HG02840 (cell line): ENCODE results near the gene HDAC1.
"Not testable (repeated sequence)": the region's sequence is repeated elsewhere in the genome, so short reads cannot be mapped to it uniquely, and the experiment has no call there.

Experiments used
- ATAC-seq: cut with Tn5 transposase; IDR thresholded peaks from one replicate; pipeline ENCODE4 v1.9.1; 2021; ENCODE audit warnings: mild to moderate bottlenecking, moderate library complexity, moderate number of reproducible peaks; ENCODE audit not compliant: unreplicated experiment, low FRiP score

Gene HDAC1

GRCh38 chr1:32291708-32292538, at the start of gene HDAC1:
Gene HDAC1, plus strand, starts transcription at chr1:32292083. Its CDS starts 87 bp downstream, at chr1:32292170.
- peak; percentile 96 for ATAC-seq

GRCh38 chr1:32242341-32242851, 49.5 kb upstream of the HDAC1 start:
- ATAC-seq, result no peak

- ATAC-seq, result no peak
Measured at GRCh38 chr1:32246888-32247273, 45.0 kb upstream of the HDAC1 start, which contains the start of gene FAM167B. Gene FAM167B, plus strand, starts transcription at chr1:32247222. Its CDS starts 200 bp downstream, at chr1:32247422.

- ATAC-seq, result no peak
Measured at GRCh38 chr1:32247452-32247851, 44.4 kb upstream of the HDAC1 start.

GRCh38 chr1:32247983-32248889, 43.6 kb upstream of the HDAC1 start:
- no peak for ATAC-seq

GRCh38 chr1:32249831-32250525, 41.9 kb upstream of the HDAC1 start:
- peak; percentile 50 for ATAC-seq

GRCh38 chr1:32250893-32251716, 40.8 kb upstream of the HDAC1 start, which contains the start of gene LCK:
Gene LCK, plus strand, starts transcription at chr1:32251265. Its CDS starts 23,065 bp downstream, at chr1:32274330.
- ATAC-seq, result no peak

GRCh38 chr1:32255072-32256071, 36.5 kb upstream of the HDAC1 start:
- no peak for ATAC-seq

- no peak for ATAC-seq
Measured at GRCh38 chr1:32256473-32257226, 35.2 kb upstream of the HDAC1 start.

- ATAC-seq, result no peak
Measured at GRCh38 chr1:32257227-32257508, 34.7 kb upstream of the HDAC1 start.

- ATAC-seq, result not testable (repeated sequence)
Measured at GRCh38 chr1:32263236-32263593, 28.7 kb upstream of the HDAC1 start.

- ATAC-seq, result no peak
Measured at GRCh38 chr1:32263744-32264143, 28.1 kb upstream of the HDAC1 start.

GRCh38 chr1:32265846-32266245, 26.0 kb upstream of the HDAC1 start:
- ATAC-seq, result no peak

- ATAC-seq, result no peak
Measured at GRCh38 chr1:32266921-32267591, 24.8 kb upstream of the HDAC1 start.

- no peak for ATAC-seq
Measured at GRCh38 chr1:32269744-32270143, 22.1 kb upstream of the HDAC1 start.

- no peak for ATAC-seq
Measured at GRCh38 chr1:32272557-32273390, 19.1 kb upstream of the HDAC1 start.
